GM18507 (cell line): Measurements from ENCODE around the gene STXBP5L.
"Not testable (repeated sequence)": the region's sequence is repeated elsewhere in the genome, so short reads cannot be mapped to it uniquely, and the experiment has no call there.

Source experiments
- DNase-seq: peaks from one replicate; pipeline ENCODE4 v3.0.0; 2011; ENCODE audit warnings: low read depth; ENCODE audit not compliant: insufficient read length; ENCODE audit errors: extremely low spot score
- FAIRE-seq: peaks from 2 replicates; lab custom pipeline; 2011; peaks lifted over from hg19 to GRCh38; lab: Jason Lieb, UNC

Gene STXBP5L

DNA sequence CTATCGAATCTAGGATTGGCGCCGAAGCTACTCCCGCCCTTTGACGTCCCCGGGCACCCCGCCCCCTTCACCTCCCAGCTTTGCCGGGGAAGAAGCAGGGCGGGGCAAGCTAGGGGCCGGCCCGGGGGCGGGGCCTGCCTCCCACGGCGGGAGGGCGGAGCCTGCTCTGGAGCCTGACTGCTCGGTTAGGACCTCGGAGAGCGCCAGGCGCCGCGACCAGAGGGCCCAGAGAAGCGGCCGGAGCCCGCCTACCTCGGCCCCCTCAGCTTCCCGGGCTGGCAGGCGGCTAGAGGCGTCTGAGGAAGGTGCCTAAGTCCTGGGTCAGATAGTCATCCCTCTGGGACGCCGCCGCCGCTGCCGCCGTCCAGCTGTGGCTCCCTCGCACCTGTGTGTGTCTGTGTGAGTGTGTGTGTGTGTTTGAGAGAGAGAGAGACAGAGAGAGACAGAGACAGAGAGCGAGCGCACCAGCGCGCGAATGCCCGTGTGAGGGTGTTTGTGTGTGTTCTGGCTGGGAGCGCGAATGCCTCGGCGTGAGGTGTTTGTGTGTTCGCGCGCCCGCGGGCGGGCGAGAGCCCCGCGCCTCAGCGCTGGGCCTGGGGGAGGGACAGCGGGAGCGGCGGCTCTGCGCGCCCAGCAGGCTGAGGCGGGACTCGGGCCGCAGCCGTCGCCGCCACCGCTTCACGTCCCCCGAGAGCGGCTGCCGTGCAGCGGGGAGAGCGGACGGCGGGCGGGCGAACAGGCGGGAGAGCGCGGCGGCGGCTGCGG is at the start of gene STXBP5L:
STXBP5L (plus strand) TSS at position 176 of the 765 bp plus-strand sequence. CDS start 1,374 bp downstream, outside the sequence.
- DNase-seq (peak; percentile 15), FAIRE-seq (no peak)

GRCh38 chr3:120858521-120858920 is 49.5 kb upstream of the STXBP5L start:
- FAIRE-seq = no peak

GRCh38 chr3:120864541-120864940 is 43.5 kb upstream of the STXBP5L start:
- DNase-seq = no peak
- no peak for FAIRE-seq

More at GRCh38 chr3:120858521-120858920, 49.5 kb upstream of the STXBP5L start:
- DNase-seq = no peak

DNA sequence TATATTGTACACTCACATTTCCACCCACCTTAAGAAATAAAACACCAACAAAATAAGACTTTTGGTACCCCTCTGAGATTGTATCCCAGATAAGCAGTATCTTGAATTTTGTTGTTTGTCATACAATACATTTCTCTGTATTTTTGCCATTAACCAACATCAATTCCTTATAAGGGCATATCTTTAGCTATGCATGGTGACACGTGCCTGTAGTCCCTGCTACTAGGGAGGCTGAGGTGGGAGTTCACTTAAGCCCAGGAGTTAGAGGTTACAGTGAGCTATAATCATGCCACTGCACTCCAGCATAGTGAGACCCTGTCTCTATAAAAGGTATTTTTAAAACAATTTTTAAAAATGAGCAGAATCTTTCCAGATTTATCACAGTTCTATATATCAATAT is 32.5 kb upstream of the STXBP5L start:
- FAIRE-seq = no peak

GRCh38 chr3:120875989-120876388 is 32.0 kb upstream of the STXBP5L start:
- FAIRE-seq (no peak), DNase-seq (no peak)

More for the DNA sequence above, 32.5 kb upstream of the STXBP5L start:
- DNase-seq = no peak

- DNase-seq (no peak), FAIRE-seq (no peak)
Observed at GRCh38 chr3:120879411-120879810, 28.6 kb upstream of the STXBP5L start.

- no peak for DNase-seq
- no peak for FAIRE-seq
Observed at GRCh38 chr3:120892921-120893320, 15.1 kb upstream of the STXBP5L start.

DNA sequence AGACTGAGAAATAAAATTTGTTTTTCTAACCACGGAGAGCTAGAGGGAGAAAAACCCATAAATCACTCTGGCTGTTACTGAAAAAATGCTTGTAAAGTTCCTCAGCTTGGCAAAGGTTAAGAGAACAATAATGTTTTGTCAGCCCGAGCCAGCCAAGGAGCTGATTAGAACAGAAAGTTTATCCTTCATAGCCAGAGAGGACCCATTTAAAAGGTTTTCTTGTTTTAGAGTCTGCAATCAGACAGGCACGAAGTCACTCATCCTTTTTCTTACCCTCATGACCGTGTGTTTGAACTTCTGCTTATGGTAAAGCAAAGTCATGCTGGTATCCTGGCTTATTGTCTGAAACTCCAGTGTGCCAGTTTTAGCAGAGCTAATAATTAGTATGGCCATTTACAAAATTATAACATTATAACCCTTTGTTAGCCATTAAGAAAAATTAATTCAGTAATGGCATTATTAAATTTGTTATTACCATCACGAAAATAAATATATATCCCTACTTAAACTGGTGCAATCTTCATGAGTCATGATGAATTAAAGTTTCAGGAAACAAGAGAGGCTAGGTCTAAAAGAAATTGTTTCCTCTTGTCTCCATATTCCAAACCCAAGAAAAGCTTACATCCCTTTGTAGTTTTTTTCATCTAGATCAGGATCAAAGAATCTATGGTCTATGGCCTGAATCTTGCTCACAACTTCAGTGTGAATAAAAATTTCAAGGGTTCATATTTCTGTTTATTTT is 13.5 kb upstream of the STXBP5L start:
- FAIRE-seq (no peak), DNase-seq (no peak)

- not testable (repeated sequence) for FAIRE-seq, DNase-seq
Observed at GRCh38 chr3:120901716-120902115, 6.3 kb upstream of the STXBP5L start.

DNA sequence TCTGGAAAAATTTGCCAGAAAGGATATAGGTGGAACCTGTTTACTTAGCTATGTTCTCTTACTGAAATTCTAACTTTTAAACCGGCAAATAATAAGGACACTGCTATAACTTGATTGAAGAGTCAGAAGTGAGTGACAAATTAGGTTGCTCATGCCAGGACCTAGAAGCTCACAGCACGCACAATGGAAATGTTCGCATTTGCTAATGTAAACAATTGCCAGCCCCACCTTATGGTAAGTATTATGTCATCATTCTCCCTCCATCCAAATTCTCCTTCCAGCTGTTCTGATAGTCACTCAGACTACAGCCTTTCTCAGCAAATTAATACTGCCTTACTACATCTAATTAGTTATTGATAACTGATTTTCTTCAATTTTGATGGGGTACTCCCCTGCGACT is 4.8 kb upstream of the STXBP5L start:
- DNase-seq = no peak
- no peak for FAIRE-seq

- FAIRE-seq (no peak), DNase-seq (no peak)
Observed at GRCh38 chr3:120907659-120908029, 361 bp upstream of the STXBP5L start.

- FAIRE-seq = no peak
- no peak for DNase-seq
Observed at GRCh38 chr3:120908795-120909601, 993 bp downstream of the STXBP5L start.

GRCh38 chr3:120909602-120909878 is 1.5 kb downstream of the STXBP5L start:
- FAIRE-seq (no peak), DNase-seq (no peak)

- FAIRE-seq = no peak
- DNase-seq = no peak
Observed at GRCh38 chr3:120926146-120926545, 18.1 kb downstream of the STXBP5L start.

DNA sequence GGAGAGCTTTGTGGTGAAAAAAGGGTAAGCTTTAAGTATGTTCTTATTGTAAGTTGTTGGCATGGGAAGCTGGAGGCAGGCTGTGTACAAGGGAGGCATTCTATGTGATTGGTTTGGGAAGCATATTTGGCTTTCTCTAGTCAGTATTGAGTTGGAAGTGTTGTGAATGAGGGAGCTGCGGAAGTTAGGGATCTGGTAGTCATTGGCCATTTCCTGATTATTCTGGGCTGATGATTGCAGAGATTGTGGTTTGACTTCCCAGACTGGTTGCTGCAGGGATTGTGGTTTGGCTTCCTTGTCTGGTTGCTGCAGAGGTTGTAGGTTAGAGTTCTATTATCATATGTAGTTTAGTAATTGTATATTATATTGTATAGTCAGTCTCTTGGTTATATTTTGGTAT is 21.0 kb downstream of the STXBP5L start:
- DNase-seq = no peak
- FAIRE-seq = no peak

DNA sequence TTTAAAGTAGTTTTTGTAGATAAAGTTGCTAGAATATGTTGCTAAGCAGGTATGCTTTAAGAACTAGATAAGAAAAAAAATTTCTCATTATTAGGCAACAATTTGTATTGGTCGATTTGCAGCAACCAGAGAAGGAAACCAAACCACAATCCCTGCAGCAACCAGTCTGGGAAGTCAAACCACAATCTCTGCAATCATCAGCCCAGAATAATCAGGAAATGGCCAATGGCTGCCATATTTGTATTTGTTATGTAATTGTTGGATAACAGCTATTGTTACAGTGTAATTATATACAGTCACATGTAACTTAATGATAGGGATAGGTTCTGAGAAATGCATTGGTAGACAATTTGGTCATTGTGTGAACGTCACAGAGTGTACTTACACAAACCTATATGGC is 23.6 kb downstream of the STXBP5L start:
- DNase-seq (no peak), FAIRE-seq (no peak)

DNA sequence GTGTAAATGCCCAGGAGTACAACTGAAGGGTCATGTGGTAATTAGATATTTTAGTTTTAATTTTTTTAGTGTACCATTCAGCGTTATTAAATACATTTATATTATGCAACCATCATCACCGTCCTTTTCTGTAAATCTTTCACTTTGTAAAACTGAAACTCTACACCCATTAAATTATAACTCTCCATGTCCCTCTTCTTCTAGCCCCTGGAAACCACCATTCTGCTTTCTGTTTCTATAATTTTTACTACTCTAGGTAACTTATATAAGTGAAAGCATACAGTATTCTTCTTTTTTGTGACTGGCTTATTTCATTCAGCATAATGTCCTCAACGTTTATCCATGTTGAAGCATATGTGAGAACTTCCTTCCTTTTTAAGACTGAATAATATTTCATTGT is 48.1 kb downstream of the STXBP5L start:
- FAIRE-seq = no peak
- DNase-seq = no peak

DNA sequence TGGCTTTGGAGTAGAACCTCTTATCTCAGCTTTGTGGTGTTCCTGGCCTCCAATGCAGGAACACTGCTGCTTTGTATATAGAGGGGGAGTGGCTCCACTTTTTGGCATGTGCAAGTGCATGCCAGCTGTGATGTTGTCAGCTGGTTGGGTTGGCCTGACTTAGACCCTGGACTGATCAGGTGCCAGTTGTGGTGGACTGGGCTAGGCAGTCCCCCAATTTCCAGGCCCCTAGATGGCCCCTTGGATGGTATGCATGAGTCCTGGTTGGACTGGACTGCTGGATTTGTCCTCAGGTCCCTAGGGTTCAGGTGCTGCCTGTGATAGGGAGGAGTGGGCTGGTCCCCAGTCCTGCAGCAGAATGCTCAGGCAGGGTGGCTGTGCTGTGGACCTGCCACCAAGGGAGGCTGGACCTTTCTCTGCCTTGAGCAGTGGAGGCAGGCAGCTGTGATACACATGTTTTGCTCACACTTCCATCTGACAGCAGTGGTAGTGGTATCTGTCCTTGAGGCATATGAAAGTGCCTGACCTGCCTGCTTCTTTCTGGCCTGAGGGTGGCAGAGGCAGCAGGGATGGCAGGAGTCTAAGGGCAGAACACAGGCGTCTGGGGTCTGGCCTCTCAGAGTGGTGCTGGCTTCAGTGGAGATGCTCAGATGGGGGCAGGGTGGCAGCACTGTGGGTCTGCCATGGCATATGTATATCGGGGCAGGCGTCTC is 74.8 kb downstream of the STXBP5L start:
- DNase-seq (no peak), FAIRE-seq (no peak)

DNA sequence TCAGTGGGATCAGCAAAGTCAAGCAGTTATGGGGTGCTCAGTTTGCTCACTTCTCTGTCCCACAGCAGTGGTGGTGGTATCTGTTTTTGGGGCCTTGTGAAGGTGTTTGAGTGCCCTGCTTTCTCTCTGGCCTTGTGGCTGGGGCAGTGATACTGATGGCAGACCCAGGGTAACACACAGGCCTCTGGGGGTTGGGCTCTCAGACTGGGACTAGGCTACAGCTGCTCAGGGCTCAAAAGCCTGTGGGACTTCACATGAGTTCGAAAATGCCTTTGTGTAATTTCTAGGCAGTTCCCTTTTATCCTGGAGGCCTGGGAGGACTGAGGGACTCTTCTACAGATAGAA is 75.3 kb downstream of the STXBP5L start:
- FAIRE-seq = no peak

GRCh38 chr3:120983841-120984240 is 75.8 kb downstream of the STXBP5L start:
- DNase-seq (no peak), FAIRE-seq (no peak)

More for the DNA sequence above, 75.3 kb downstream of the STXBP5L start:
- DNase-seq = no peak
